Measurements from ENCODE around the gene GNAS. TPM values are rescaled to one million over a fixed set of nuclear protein-coding genes. Genes with fewer than 3 reads are reported as not detected.
A peak's percentile ranks its signal among the peaks of the same experiment; 100 is the strongest.

Gene GNAS
- total and polyA plus RNA-seq, 8 donors, result 723 to 2,039 (median 1,898) TPM

GRCh38 chr20:58842276-58842675, 10.2 kb upstream of the GNAS start:
- Histone ChIP-seq H3K4me1 (peaks cover 0 to 4% of the 10 kb centered on the region in 2 donors), H3K9me3 (no peaks in the 10 kb centered on the region), H3K27ac (no peak overlapping the region), H3K27me3 (peaks cover 46 to 86% of the 10 kb centered on the region in 2 donors), H3K4me3 (no peak overlapping the region), H3K36me3 (no peaks in the 10 kb centered on the region)
- ATAC-seq, result no peak
- no peak for DNase-seq
- intact Hi-C loops (cut with DNase I), result no loop called here
- TF ChIP-seq CTCF (IDR thresholded peaks at IDR 0.05), result no peak

- H3K36me3 ChIP-seq, result no peaks in the 10 kb centered on the region
- H3K27ac ChIP-seq, result no peak overlapping the region
- intact Hi-C loops (cut with DNase I), result no loop called here
- peaks cover 46 to 82% of the 10 kb centered on the region in 2 donors for H3K27me3 ChIP-seq
- ATAC-seq (no peak), DNase-seq (no peak)
- H3K4me1 ChIP-seq, result peaks cover 0 to 4% of the 10 kb centered on the region in 2 donors
- H3K4me3 ChIP-seq, result no peak overlapping the region
- no peaks in the 10 kb centered on the region for H3K9me3 ChIP-seq
- TF ChIP-seq CTCF (IDR thresholded peaks at IDR 0.05), result no peak
These were observed 9.4 kb upstream of the GNAS start for GRCh38 chr20:58843128-58843556.

GRCh38 chr20:58845706-58846105, 6.8 kb upstream of the GNAS start:
- Histone ChIP-seq H3K27ac (no peak overlapping the region), H3K4me3 (no peak overlapping the region), H3K9me3 (no peaks in the 10 kb centered on the region), H3K4me1 (no peaks in the 10 kb centered on the region), H3K27me3 (peaks cover 28 to 79% of the 10 kb centered on the region in 2 donors), H3K36me3 (no peaks in the 10 kb centered on the region)
- no peak for ATAC-seq
- intact Hi-C loops (cut with DNase I), result no loop called here
- DNase-seq, result no peak
- TF ChIP-seq CTCF (IDR thresholded peaks at IDR 0.05), result no peak

- no peak for TF ChIP-seq CTCF (IDR thresholded peaks at IDR 0.05)
- ATAC-seq (no peak), DNase-seq (no peak)
- H3K4me1 ChIP-seq, result peaks cover 0 to 2% of the 10 kb centered on the region in 2 donors
- H3K4me3 ChIP-seq, result no peak overlapping the region
- peaks cover 11 to 79% of the 10 kb centered on the region in 2 donors for H3K27me3 ChIP-seq
- no peak overlapping the region for H3K27ac ChIP-seq
- H3K9me3 ChIP-seq, result no peaks in the 10 kb centered on the region
- no peaks in the 10 kb centered on the region for H3K36me3 ChIP-seq
- intact Hi-C loops (cut with DNase I), result no loop called here
These were observed 5.1 kb upstream of the GNAS start for GRCh38 chr20:58847463-58847862.

GRCh38 chr20:58850693-58851174, 1.8 kb upstream of the GNAS start, which contains the start of gene GNAS-AS1:
GNAS-AS1 (minus strand) TSS chr20:58850902.
- DNase-seq (peak; percentile 72 to 88 (median 81)), ATAC-seq (peak; percentile 89)
- no peak within 1 kb of the TSS for H3K27ac ChIP-seq
- intact Hi-C loops (cut with DNase I), result no loop called here
- H3K27me3 ChIP-seq, result peaks cover 26 to 85% of the 10 kb centered on the region in 2 donors
- no peaks in the 10 kb centered on the region for H3K36me3 ChIP-seq
- peaks cover 6 to 13% of the 10 kb centered on the region in 2 donors for H3K4me1 ChIP-seq
- TF ChIP-seq CTCF (IDR thresholded peaks at IDR 0.05), result no peak
- H3K9me3 ChIP-seq, result no peaks in the 10 kb centered on the region
- peak within 1 kb of the TSS; percentile 27 to 40 for H3K4me3 ChIP-seq

Measured in left lung (tissue), 10 donors.